Natural killer cell (primary cell): Measurements from ENCODE around the gene KERA. TPM values are rescaled to one million over a fixed set of nuclear protein-coding genes. Genes with fewer than 3 reads are reported as not detected.

Experiments
- ATAC-seq, 3 donors: fragments of 150-1000 bp in 2 of 3; fragments of 200-7000 bp in 1 of 3; cut with Tn5 transposase; 1 replicate in 1 of 3; 2 replicates in 2 of 3; pipeline ENCODE4 v1.10.0; 2021; ENCODE audit warnings: mild to moderate bottlenecking in 2 of 3, moderate library complexity in 2 of 3
- DNase-seq, 2 donors: peaks; one replicate each; pipeline versions ENCODE4 v3.0.0 to v3.0.0-alpha.2; 2013 to 2021; ENCODE audit warnings: mixed read lengths in 1 of 2
- H3K27ac ChIP-seq: one replicate; pipeline ENCODE4 v1.5.1; 2013; ENCODE audit warnings: mild to moderate bottlenecking, low read length
- H3K27me3 ChIP-seq: one replicate; pipeline ENCODE4 v1.6.1; 2013; ENCODE audit warnings: low read length; ENCODE audit not compliant: control insufficient read depth, insufficient read depth
- H3K36me3 ChIP-seq: one replicate; pipeline ENCODE4 v1.6.1; 2013; ENCODE audit warnings: low read length; ENCODE audit not compliant: control insufficient read depth, insufficient read depth
- H3K4me1 ChIP-seq: one replicate; pipeline ENCODE4 v1.6.1; 2013; ENCODE audit warnings: low read length; ENCODE audit not compliant: control insufficient read depth, insufficient read depth
- H3K4me3 ChIP-seq: one replicate; pipeline ENCODE4 v1.5.1; 2013; ENCODE audit warnings: low read length
- H3K9me3 ChIP-seq: one replicate; pipeline ENCODE4 v1.6.1; 2013; ENCODE audit warnings: low read length; ENCODE audit not compliant: control insufficient read depth, insufficient read depth
- H3K27ac Mint-ChIP-seq, 2 donors: one replicate each; pipeline ENCODE4 v1.8.0; 2022; ENCODE audit warnings: mild to moderate bottlenecking in 2 of 2, mixed read lengths in 2 of 2, moderate library complexity in 1 of 2
- H3K27me3 Mint-ChIP-seq, 2 donors: one replicate each; pipeline ENCODE4 v1.8.0; 2022; ENCODE audit warnings: low read depth in 2 of 2, mixed read lengths in 2 of 2
- H3K36me3 Mint-ChIP-seq: one replicate; pipeline ENCODE4 v1.8.0; 2022; ENCODE audit warnings: mixed read lengths
- H3K4me1 Mint-ChIP-seq, 2 donors: one replicate each; pipeline ENCODE4 v1.8.0; 2022; ENCODE audit warnings: mixed read lengths in 2 of 2
- H3K4me3 Mint-ChIP-seq: one replicate; pipeline ENCODE4 v1.8.0; 2022; ENCODE audit warnings: mild to moderate bottlenecking, moderate library complexity, mixed read lengths
- H3K9me3 Mint-ChIP-seq, 2 donors: one replicate each; pipeline ENCODE4 v1.8.0; 2022; ENCODE audit warnings: mixed read lengths in 2 of 2
- WGBS: methylation state at CpG from one replicate; pipeline ENCODE4 v1.1.7; 2013; ENCODE audit warnings: missing lambda C conversion rate; ENCODE audit not compliant: insufficient coverage; 5-methylcytosine and 5-hydroxymethylcytosine counted together
- intact Hi-C: fragments of 100-400 bp; cut with micrococcal nuclease; formaldehyde crosslinking; loops from one replicate; pipeline ENCODE4 v1.14.2; 2022
- total RNA-seq, 4 donors: library from RNA; stranded (reverse); fragments of 120-200 nt in 1 of 4; gene quantifications; one replicate each; pipeline versions ENCODE4 v1.2.3 to v1.2.4, GENCODE V29; 2013 to 2022
- TF ChIP-seq, protein P1 (sequence below): fragments of 200-600 bp; IDR thresholded peaks from one replicate; pipeline ENCODE4 v1.8.0; 2022; ENCODE audit warnings: antibody characterized with exemption

The KERA gene
- total RNA-seq, 3 donors from 2014 or later (not counting 1 experiment from before 2014, with no cell fraction given) = not detected

- Mint-ChIP-seq H3K9me3 (peaks cover 0 to 2% of the 10 kb centered on the region in 2 donors), H3K4me3 (no peak overlapping the region), H3K36me3 (no peaks in the 10 kb centered on the region), H3K27me3 (no peaks in the 10 kb centered on the region), H3K4me1 (no peaks in the 10 kb centered on the region), H3K27ac (no peak overlapping the region)
- Histone ChIP-seq H3K4me3 (no peak overlapping the region), H3K27me3 (no peaks in the 10 kb centered on the region), H3K4me1 (no peaks in the 10 kb centered on the region), H3K27ac (no peak overlapping the region), H3K9me3 (no peaks in the 10 kb centered on the region), H3K36me3 (no peaks in the 10 kb centered on the region)
- no peak for DNase-seq
- WGBS = 89% methylated on average over 2 of the region's 4 CpGs
- ATAC-seq = no peak
- intact Hi-C loops = no loop called here
- TF ChIP-seq, protein P1, sequence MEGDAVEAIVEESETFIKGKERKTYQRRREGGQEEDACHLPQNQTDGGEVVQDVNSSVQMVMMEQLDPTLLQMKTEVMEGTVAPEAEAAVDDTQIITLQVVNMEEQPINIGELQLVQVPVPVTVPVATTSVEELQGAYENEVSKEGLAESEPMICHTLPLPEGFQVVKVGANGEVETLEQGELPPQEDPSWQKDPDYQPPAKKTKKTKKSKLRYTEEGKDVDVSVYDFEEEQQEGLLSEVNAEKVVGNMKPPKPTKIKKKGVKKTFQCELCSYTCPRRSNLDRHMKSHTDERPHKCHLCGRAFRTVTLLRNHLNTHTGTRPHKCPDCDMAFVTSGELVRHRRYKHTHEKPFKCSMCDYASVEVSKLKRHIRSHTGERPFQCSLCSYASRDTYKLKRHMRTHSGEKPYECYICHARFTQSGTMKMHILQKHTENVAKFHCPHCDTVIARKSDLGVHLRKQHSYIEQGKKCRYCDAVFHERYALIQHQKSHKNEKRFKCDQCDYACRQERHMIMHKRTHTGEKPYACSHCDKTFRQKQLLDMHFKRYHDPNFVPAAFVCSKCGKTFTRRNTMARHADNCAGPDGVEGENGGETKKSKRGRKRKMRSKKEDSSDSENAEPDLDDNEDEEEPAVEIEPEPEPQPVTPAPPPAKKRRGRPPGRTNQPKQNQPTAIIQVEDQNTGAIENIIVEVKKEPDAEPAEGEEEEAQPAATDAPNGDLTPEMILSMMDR = no peak
These were observed 38.4 kb downstream of the KERA start for GRCh38 chr12:91019455-91019854.

GRCh38 chr12:91017511-91018263 is 40.1 kb downstream of the KERA start:
- H3K36me3 ChIP-seq = no peaks in the 10 kb centered on the region
- TF ChIP-seq, protein P1 = no peak
- H3K27me3 Mint-ChIP-seq = no peaks in the 10 kb centered on the region
- DNase-seq (no peak), ATAC-seq (no peak)
- no peak overlapping the region for H3K27ac ChIP-seq
- H3K4me1 Mint-ChIP-seq = no peaks in the 10 kb centered on the region
- peaks cover 0 to 2% of the 10 kb centered on the region in 2 donors for H3K9me3 Mint-ChIP-seq
- H3K4me1 ChIP-seq = no peaks in the 10 kb centered on the region
- intact Hi-C loops = no loop called here
- WGBS = 42% methylated on average over 3 of the region's 5 CpGs
- H3K4me3 Mint-ChIP-seq = no peak overlapping the region
- no peaks in the 10 kb centered on the region for H3K36me3 Mint-ChIP-seq
- no peaks in the 10 kb centered on the region for H3K9me3 ChIP-seq
- no peak overlapping the region for H3K4me3 ChIP-seq
- H3K27ac Mint-ChIP-seq = no peak overlapping the region
- no peaks in the 10 kb centered on the region for H3K27me3 ChIP-seq

GRCh38 chr12:91017043-91017442 is 40.8 kb downstream of the KERA start:
- TF ChIP-seq, protein P1 = no peak
- no peak for ATAC-seq
- no peaks in the 10 kb centered on the region for H3K4me1 ChIP-seq
- H3K4me3 ChIP-seq = no peak overlapping the region
- H3K36me3 Mint-ChIP-seq = no peaks in the 10 kb centered on the region
- intact Hi-C loops = no loop called here
- H3K4me1 Mint-ChIP-seq = no peaks in the 10 kb centered on the region
- H3K36me3 ChIP-seq = no peaks in the 10 kb centered on the region
- no peak overlapping the region for H3K27ac Mint-ChIP-seq
- no peak overlapping the region for H3K27ac ChIP-seq
- H3K9me3 ChIP-seq = no peaks in the 10 kb centered on the region
- no peak overlapping the region for H3K4me3 Mint-ChIP-seq
- DNase-seq = no peak
- H3K9me3 Mint-ChIP-seq = peaks cover 0 to 2% of the 10 kb centered on the region in 2 donors
- H3K27me3 ChIP-seq = no peaks in the 10 kb centered on the region
- H3K27me3 Mint-ChIP-seq = no peaks in the 10 kb centered on the region
- WGBS = 100% methylated on average over 1 of the region's 1 CpG
